ENCODE results near the gene WDR37. TPM values are rescaled to one million over a fixed set of nuclear protein-coding genes. Genes with fewer than 3 reads are reported as not detected.

Gene WDR37
- total and polyA plus RNA-seq, 10 donors: 8.4 to 60.6 (median 33.9) TPM

- intact Hi-C loops (cut with DNase I; ENCODE audit: low total_unique reads): no loop called here
- TF ChIP-seq, protein P1, sequence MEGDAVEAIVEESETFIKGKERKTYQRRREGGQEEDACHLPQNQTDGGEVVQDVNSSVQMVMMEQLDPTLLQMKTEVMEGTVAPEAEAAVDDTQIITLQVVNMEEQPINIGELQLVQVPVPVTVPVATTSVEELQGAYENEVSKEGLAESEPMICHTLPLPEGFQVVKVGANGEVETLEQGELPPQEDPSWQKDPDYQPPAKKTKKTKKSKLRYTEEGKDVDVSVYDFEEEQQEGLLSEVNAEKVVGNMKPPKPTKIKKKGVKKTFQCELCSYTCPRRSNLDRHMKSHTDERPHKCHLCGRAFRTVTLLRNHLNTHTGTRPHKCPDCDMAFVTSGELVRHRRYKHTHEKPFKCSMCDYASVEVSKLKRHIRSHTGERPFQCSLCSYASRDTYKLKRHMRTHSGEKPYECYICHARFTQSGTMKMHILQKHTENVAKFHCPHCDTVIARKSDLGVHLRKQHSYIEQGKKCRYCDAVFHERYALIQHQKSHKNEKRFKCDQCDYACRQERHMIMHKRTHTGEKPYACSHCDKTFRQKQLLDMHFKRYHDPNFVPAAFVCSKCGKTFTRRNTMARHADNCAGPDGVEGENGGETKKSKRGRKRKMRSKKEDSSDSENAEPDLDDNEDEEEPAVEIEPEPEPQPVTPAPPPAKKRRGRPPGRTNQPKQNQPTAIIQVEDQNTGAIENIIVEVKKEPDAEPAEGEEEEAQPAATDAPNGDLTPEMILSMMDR (IDR thresholded peaks at IDR 0.05 in 8 of 11, conservative IDR thresholded peaks at IDR 0.05 in 3 of 11): no peak
- TF ChIP-seq POLR2AphosphoS5 (IDR thresholded peaks at IDR 0.05): no peak
- TF ChIP-seq POLR2A (IDR thresholded peaks at IDR 0.05): no peak
- H3K27me3 ChIP-seq (replicated peaks in 1 of 7): peaks cover 0 to 9% (median 0%) of the 10 kb centered on the region in 7 donors
- no peak overlapping the region for H3K27ac ChIP-seq
- H3K4me3 ChIP-seq: no peak overlapping the region
- H3K9me3 ChIP-seq: peaks cover 0 to under 1% (median 0%) of the 10 kb centered on the region in 8 donors
- 86 to 92% (median 90%) methylated on average over 24 to 32 of the region's 32 CpGs for WGBS, 5 donors
- peak; percentile 54 for DNase-seq
- no peaks in the 10 kb centered on the region for H3K36me3 ChIP-seq
- H3K4me1 ChIP-seq: peaks cover 0 to 17% (median 2%) of the 10 kb centered on the region in 6 donors
These were observed 96.4 kb downstream of the WDR37 start for GRCh38 chr10:1152386-1153250.

- 72 to 88% (median 87%) methylated on average over 6 of the region's 6 CpGs for WGBS, 5 donors
- TF ChIP-seq POLR2AphosphoS5 (IDR thresholded peaks at IDR 0.05): no peak
- TF ChIP-seq, protein P1 (IDR thresholded peaks at IDR 0.05 in 8 of 11, conservative IDR thresholded peaks at IDR 0.05 in 3 of 11): no peak
- no peak for TF ChIP-seq POLR2A (IDR thresholded peaks at IDR 0.05)
- Histone ChIP-seq H3K36me3 (no peaks in the 10 kb centered on the region), H3K4me3 (no peak overlapping the region), H3K27ac (no peak overlapping the region), H3K4me1 (peaks cover 0 to 17% (median 2%) of the 10 kb centered on the region in 6 donors), H3K27me3 (replicated peaks in 1 of 7) (peaks cover 0 to 12% (median 0%) of the 10 kb centered on the region in 7 donors), H3K9me3 (no peaks in the 10 kb centered on the region)
- intact Hi-C loops (cut with DNase I; ENCODE audit: low total_unique reads): no loop called here
- DNase-seq: no peak
These were observed 97.1 kb downstream of the WDR37 start for GRCh38 chr10:1153251-1153763.

DNA sequence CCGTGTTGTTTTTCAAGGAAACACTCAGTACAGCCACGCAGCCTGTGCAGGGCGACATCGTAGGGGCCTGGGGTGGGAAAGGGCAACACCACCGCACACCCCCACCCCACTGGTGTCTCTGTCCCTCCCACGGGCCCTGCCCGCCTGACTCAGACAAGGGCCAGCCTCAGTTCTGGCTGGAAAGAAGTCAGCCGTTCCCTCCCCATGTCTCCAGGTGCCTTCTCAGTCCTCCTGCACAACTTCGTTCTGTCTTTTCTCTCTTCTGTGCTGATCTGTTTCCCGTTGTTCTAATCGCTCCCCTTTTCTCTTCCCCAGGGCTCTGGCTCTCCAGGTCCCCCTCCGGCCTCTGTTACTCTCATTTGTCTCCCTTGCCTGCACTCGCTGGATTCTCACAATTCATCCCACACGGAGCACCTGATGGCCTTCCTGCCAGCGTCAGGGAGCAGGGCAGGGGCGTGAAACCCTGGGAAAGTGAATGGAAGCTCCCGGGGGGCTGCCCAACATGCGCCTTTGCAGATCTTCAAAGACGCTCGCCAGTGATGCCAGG, 97.7 kb downstream of the WDR37 start:
- no peak overlapping the region for H3K4me3 ChIP-seq
- no peak overlapping the region for H3K27ac ChIP-seq
- H3K36me3 ChIP-seq: no peaks in the 10 kb centered on the region
- WGBS, 5 donors: 75 to 83% (median 78%) methylated on average over 17 to 20 of the region's 20 CpGs
- H3K27me3 ChIP-seq (replicated peaks in 1 of 7): peaks cover 0 to 12% (median 0%) of the 10 kb centered on the region in 7 donors
- TF ChIP-seq POLR2AphosphoS5 (IDR thresholded peaks at IDR 0.05) (no peak), POLR2A (IDR thresholded peaks at IDR 0.05) (no peak)
- TF ChIP-seq, protein P1 (IDR thresholded peaks at IDR 0.05 in 8 of 11, conservative IDR thresholded peaks at IDR 0.05 in 3 of 11): no peak
- peaks cover 0 to 17% (median 2%) of the 10 kb centered on the region in 6 donors for H3K4me1 ChIP-seq
- intact Hi-C loops (cut with DNase I; ENCODE audit: low total_unique reads): no loop called here
- no peaks in the 10 kb centered on the region for H3K9me3 ChIP-seq
- peak; percentile 36 for DNase-seq
